GM18517 (cell line): Measurements from ENCODE around the gene PCBD1.

Experiments used
- ATAC-seq: cut with Tn5 transposase; IDR thresholded peaks from one replicate; pipeline ENCODE4 v1.9.1; 2021; ENCODE audit warnings: mild to moderate bottlenecking, moderate library complexity; ENCODE audit not compliant: unreplicated experiment

The PCBD1 gene

DNA sequence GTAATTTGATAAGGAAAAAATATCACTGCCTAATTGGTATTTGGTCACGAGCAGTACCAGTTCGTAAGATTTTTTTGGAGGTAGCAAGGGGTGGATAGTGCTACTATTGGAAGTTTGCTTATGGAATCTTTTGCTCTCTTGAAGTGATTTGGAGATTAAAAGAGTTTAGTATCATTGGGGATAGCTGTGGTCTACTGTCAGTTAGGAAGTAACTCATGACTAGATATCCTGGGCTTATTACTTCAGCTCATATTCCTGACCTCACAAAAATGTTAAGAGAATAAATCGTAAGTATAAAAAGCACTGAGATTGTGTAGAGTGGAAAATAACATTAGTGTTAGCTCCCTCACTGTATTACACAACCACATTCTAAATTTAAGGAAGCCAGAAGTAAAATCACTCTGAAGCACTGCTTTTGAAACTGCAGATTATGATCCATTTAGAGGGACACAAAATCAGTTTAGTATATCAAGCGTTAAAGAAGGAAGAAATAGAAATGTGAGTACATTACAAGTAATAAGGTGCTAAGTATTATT is 50.0 kb downstream of the PCBD1 start:
- ATAC-seq, result no peak

GRCh38 chr10:70837660-70838059 is 50.7 kb downstream of the PCBD1 start:
- ATAC-seq, result no peak

DNA sequence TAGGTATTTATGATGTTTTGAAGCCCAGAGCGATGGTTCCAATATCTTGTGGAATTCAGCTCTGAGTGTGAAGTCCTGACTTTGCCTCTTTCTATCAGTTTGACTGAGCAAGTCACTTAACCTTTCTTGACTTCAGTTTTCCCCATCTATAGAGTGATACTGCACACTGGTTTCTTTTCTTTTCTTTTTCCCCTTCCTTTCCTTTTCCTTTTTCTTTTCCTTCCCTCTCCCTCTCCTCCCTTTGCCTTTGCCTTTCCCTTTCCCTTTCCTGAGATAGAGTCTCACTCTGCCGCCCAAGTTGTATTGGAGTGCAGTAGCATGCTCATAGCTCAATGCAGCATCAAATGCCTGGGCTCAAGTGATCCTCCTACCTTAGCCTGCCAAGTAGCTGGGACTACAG is 52.0 kb downstream of the PCBD1 start:
- ATAC-seq, result no peak

DNA sequence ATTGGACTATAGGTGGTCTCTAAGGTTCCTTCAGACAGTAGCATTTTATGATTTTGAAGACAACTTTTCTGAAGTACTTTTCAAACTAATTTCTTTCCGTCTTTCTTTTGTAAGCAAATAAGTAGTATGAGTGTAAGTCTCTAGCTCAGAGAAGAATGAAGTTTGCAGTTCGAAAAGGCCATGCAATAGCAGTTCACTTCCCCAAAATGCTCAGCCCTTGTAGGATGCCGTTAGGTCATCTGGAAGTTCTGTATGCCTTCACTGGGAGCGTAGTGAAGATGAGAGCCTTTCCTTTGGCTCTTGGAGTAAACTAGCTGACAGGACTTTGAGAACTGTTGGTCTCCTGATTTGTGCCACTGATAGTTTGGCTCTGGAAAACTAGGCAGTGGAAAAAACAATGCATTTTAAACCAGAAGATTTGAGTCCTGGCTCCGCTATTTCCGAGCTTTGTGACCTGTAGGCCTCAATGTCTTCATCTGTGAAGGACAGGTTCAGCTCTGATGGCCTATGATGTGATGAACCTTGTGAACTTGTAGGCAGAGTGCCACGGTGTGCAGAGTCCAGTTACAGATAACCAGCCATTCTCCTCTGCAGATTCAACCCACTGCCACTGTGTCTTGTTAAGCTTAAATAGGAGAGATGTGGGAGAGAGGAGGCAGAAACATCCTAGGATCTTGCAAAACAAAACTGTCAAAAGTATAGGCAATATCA is 53.8 kb downstream of the PCBD1 start:
- no peak for ATAC-seq

GRCh38 chr10:70834021-70834420 is 54.3 kb downstream of the PCBD1 start:
- ATAC-seq, result no peak

- no peak for ATAC-seq
Measured at GRCh38 chr10:70833601-70834000, 54.8 kb downstream of the PCBD1 start.
